Stimulated activated naive CD4-positive, alpha-beta T cell treated with Interleukin-2 at 50 U/mL for 16 hours (primary cell): ENCODE data around the gene TMEM183A.

ENCODE experiments used
- DNase-seq: peaks from one replicate; lab custom pipeline; 2025; lab: John Stamatoyannopoulos, UW

TMEM183A gene

DNA sequence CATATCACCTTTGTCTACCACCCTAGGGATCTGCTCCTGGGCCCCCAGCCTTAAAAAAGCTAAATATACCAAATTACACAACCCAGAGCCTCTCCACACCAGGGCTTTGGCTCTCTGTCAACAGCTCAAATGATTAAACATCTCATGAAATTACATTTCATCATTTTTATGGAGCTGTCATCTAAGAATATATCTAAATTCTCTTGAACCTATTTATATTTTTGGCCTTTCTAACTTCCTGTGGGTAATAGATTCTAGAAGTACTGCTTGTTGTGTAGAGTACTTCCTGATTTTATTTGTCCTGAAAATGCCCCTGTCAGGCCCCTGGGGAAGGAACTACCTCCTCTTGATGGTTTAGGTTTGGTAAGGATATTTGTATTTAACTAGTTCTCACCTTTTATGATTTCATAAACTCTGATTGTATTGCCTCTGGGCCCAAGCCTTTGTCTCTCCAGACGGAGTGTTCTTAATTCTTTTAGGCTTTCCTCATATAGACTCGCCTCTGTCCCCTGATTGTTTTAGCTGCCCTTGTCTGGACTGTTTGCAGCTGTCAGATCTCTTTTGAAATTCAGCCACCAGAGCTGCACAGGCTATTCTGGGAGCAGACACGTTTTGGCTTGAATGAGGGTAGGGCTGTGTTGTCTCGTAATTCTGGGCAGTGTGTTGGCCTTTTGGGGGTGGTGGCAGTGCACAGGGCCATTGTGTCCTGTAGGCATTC is 62.0 kb downstream of the TMEM183A start:
- no peak for DNase-seq

DNA sequence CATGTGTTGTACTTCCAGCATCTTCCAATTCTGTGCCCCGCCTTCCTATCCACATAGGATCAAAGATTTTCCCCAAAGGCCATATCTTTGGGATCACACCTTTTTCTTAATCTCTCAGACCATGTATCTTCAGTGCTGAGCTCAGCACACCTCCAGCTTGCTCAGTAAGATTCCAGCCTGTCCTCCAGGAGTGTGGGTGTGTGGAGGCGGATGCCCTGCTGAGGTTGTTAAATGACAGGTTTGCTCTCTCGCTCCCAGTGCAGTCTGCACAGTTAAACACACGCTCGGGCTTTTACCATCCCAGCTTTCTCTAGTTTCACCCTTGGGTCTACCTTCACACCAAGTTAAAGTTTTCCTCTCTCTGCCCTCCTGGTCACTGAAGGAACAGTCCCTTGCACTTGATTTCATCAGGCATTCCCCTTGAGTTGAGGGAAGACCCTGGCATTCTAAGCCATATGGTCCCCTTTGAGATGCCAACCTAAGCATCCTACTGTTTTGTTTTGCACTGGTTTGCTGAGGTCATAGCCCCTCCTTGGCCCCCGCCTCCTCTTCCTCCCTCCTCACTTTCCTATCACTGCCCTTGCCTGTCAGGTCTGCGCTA is 64.9 kb downstream of the TMEM183A start:
- DNase-seq: no peak

DNA sequence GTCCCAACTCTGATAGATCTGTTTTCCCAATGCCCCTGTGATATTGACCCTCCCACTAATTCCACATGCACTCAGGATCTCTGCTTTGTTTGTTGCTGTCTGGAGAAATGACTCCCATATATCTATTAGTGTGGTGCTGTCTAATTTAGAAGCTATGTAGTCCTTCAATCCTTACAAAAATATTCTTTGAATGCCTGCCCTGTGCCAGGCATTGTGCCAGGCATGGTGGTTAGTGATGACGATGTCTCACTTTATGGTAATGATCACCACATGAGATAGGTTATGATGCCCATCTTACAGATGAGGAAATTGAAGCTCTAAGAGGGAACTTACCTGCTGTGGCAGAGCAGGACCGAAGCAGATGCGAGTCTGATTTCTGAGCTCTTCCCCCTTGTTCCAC is 65.7 kb downstream of the TMEM183A start:
- DNase-seq: no peak

DNA sequence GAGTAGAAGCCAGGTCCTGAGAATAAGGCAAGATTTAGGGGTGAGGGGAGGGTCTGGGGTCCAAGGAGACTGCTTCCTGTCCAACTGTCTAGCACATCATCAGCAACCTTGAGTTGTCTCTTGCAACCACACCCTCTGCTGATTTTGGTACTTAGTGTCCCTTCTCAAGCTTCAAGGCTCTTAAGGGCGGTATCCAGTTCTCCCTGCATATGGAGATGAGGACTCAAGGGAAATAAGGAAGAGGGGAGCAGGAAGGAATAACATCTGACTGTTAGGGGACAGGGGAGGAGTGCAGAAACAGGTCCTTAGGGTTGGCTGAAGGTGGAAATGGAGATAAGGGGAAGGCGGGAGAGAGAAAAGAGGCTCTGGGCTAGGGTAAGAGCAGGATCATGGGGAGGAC is 66.3 kb downstream of the TMEM183A start:
- DNase-seq: no peak
